GM11168 (cell line): ENCODE data around the gene HOGA1.
"Not testable (repeated sequence)": the region's sequence is repeated elsewhere in the genome, so short reads cannot be mapped to it uniquely, and the experiment has no call there.

Experiments
- in situ Hi-C: fragments of 300-500 bp; cut with MboI; formaldehyde crosslinking; loops from one replicate; pipeline ENCODE4 v1.12.0; 2022; ENCODE audit warnings: low sequenced_read_pairs; ENCODE audit not compliant: unreplicated experiment

The HOGA1 gene

DNA sequence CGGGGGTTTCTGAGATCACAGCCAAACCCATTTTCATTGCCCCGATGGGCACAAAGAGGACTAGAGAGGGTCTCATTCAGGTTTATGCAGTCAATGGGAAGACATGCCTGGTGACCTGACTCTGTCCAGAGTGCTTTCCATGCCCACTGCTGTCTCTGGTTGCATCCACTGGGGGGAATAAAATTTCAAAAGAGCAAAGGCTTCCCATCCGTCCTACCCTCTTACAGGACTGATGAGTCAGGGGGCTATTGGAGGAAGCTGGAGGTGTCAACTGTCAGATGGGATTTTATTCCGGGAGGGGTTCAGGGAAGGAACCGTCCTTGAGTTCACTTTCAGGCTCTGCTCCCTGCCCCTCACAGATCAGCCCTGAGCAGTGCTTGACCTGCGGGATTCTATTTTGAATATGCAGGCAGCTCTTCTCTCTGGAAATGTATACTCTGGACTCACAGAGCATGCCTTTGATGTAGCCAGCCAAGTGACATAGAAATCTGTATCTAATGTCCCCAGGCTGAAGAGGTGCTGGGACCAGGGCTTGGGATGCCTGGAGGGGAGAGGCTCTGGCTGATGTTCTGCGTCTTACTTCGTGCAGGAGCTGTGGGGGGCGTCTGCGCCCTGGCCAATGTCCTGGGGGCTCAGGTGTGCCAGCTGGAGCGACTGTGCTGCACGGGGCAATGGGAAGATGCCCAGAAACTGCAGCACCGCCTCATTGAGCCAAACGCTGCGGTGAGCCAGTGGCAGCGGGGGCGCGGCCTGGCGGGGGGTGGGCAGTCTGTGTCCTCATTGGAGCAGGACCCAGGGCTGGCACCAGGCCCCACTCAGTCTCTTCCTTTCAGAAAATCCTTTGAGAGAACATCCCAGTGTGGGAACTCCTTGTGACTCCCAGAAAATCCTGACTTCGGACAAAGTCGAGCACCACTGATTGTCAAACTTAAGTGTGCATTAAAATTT, 17.4 kb downstream of the HOGA1 start:
- in situ Hi-C loops = no loop called here

DNA sequence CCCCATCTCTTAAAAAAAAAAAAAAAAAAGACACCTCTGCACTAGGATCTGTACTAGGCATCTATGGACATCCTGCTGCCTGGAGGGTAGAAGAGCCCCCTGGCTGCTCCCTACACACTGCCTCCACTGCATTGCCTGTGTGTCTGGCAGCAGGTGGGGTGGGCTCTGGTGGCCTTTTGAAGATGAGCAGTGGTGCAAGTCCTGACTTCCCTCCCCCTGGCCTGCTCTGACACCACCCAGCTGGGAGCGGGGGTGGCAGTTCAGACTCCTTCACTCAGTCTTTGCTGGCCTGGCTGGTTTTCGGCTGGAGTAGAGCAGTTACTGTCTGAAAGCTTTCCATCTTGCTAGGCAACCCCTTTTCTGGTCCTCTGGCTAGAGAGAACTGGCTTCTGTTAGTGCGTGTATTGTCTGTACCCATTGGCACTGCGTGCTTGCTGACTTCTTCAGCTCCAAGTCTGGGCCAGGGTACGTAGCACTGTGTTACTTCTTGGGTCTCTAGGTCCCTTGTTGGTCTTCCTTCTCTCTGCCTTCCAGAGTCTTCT, 23.0 kb downstream of the HOGA1 start:
- in situ Hi-C loops = no loop called here

DNA sequence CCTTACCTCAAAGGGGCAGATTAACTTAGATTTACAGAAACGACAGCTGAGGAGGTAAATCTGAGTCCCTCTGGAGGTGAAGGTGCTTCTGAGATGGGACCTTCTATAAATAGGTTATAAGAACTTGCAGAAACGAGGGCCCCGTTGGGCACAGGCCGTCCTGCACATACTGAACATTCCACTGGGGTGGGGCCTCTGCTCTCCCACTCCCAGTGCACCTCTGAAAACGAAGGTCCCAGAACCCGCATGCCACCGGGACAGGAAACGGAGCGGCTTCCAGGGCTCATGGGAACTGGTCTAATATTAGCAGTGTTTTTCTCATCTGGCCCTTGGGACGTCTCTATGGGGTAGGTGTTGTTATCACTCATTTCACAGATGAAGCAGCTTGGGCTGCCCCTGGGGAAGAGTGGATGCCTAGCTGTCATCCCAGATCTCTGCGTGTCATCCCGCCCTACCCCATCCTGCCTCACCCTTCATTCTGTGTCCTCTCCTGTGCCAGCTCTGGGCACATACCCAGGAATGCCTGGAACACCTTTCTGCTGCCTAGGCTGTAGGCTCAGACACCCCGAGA, 24.9 kb downstream of the HOGA1 start:
- in situ Hi-C loops = no loop called here

DNA sequence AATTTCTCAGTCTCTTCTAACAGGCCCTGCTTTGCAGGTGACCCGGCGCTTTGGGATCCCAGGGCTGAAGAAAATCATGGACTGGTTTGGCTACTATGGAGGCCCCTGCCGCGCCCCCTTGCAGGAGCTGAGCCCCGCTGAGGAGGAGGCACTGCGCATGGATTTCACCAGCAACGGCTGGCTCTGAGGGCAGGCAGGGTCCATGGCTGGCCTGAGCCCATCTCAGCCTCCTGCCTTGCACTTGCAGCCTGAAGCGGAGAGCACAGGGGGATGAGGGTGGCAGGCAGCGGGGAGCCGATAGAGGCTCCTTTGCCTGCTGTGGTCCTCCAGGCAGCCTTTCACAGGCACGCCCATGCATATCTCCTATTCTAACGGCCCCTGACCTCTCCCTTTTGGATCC, 27.3 kb downstream of the HOGA1 start:
- in situ Hi-C loops = no loop called here

DNA sequence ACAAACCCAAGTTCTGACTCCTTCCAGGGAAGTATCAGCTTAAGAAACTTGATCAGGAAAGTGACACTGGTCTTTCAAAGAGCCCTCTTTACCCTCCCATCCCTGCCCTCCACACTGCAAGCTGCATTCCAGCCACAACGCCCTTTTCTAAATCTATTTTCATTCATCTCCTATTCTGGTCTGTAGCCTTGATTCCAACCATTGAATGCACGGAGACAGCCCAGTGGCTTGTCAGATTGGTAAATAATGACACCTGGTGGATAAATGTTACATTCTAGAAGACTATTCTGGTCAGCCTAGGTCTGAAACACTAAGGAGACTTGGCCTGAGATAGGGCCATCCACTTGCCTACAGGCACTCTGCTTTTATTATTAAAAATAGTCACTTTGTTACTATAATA, 28.2 kb downstream of the HOGA1 start:
- in situ Hi-C loops = no loop called here

DNA sequence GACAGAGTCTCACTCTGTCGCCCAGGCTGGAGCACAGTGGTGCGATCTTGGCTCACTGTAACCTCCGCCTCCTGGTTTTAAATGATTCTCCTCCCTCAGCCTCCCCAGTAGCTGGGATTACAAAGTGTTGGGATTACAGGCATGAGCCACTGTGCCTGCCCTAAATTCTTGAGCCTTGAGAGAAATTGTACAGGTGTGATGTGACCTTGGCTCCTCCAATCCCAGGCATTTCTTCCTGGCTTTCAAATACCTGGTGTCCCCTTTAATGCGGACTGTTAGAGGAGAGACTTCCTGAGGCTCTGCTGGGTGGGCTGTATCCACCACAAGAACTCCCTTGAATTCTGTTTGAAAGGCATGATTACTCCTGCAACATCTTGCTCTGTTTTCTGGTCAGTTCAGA, 34.1 kb downstream of the HOGA1 start:
- in situ Hi-C loops = no loop called here

DNA sequence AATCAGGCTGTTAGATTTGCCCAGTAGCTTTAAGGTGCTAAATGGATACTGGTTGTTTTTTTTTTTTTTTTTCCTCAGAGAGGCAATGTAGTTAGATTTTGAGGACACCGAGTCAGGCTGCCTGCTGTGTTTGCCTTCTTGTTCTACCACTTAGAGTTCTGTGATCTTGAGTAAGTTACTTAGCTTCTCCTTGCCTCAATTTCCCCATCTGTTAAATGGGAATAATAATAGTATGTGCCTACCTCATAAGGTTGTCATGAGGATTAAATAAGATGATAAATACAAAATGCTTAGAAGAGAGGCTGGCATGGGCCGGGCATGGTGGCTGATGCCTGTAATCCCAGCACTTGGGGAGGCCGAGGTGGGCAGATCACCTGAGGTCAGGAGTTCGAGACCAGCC, 34.5 kb downstream of the HOGA1 start:
- in situ Hi-C loops = no loop called here

DNA sequence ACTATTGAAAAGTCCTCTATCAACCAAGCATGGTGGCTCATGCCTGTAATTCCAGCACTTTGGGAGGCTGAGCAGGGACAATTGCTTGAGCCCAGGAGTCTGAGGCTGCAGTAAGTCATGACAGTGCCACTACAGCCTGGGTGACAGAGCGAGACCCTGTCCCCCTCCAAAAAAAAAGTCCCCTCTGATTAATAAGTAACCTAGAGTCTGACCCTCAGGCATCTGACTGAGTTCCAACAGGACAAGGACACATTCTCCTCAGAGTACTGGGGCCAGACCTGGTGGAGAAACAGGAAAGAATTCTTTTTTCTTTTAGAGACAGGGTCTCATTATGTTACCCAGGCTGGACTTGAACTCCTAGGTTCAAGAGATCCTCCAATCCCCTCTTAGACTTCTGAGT, 39.1 kb downstream of the HOGA1 start:
- in situ Hi-C loops = no loop called here

DNA sequence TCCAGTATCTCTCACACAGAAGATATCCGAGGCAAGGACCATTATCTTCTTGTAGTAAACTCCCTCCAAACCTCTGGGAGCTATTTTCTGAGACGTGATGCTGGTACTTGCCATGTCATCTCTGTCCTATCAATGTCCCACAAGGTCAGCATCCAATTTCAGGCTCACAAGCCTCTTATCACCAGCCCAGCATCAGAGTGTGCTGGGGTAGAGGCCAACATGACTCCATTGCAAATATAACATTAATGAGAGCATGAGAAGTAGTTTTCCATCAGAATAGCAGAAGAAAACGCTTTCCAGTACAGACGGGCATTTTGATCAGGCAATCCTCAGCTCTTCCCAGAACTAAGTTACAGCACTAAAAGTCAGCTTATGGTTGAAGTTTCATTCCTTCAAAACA, 43.5 kb downstream of the HOGA1 start:
- in situ Hi-C loops = no loop called here

DNA sequence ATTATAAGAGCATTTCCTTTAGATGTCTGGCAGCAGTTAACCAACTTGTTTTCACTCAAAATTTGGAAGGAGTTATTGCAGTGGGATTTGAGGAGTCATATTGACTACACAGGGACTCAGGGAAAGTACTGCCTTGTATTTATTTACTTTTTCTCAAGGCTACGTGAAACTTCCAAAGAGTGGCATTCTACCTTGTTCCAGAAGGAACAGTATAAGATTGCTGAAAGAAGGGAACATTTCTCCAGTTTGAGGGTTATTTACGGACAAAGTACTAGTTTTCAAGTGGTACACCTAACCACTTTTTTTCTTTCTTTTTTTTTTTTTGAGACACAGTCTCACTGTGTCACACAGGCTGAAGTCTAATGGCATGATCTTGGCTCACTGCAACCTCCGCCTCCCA, 44.0 kb downstream of the HOGA1 start:
- in situ Hi-C loops = no loop called here

DNA sequence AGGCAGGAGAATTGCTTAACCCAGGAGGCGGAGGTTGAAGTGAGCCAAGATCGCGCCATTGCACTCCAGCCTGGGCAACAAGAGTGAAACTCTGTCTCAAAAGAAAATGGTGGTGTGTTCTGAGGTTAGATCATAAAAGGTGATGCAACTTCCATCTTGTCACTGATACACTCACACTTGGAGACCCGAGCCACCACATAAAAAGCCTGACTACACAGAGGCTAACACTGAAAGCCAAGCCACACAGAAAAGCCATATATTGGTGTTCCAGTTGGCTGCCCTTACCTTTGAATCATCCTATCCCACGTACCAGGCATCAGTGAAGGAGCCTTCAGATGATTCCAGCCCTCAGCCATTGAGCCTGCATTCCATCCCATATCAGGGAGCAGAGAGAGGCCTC, 45.1 kb downstream of the HOGA1 start:
- in situ Hi-C loops = no loop called here

DNA sequence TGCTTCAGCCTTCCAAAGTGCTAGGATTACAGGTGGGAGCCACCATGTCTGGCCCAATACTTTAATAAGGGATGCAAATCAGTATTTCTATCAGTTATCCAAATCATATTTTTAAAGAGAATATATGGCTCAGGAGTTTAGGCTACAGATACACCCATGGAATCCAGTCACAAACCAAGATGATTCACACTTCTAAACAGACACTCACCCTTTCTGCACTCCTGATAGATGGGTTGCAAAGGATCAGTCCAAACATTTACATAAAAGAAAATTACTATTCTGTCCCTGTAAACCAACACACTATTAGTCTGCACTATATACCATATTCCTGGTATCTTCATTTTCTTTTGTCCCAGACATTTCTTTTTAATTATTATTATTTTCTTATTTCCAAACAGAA, 46.9 kb downstream of the HOGA1 start:
- in situ Hi-C loops = no loop called here

DNA sequence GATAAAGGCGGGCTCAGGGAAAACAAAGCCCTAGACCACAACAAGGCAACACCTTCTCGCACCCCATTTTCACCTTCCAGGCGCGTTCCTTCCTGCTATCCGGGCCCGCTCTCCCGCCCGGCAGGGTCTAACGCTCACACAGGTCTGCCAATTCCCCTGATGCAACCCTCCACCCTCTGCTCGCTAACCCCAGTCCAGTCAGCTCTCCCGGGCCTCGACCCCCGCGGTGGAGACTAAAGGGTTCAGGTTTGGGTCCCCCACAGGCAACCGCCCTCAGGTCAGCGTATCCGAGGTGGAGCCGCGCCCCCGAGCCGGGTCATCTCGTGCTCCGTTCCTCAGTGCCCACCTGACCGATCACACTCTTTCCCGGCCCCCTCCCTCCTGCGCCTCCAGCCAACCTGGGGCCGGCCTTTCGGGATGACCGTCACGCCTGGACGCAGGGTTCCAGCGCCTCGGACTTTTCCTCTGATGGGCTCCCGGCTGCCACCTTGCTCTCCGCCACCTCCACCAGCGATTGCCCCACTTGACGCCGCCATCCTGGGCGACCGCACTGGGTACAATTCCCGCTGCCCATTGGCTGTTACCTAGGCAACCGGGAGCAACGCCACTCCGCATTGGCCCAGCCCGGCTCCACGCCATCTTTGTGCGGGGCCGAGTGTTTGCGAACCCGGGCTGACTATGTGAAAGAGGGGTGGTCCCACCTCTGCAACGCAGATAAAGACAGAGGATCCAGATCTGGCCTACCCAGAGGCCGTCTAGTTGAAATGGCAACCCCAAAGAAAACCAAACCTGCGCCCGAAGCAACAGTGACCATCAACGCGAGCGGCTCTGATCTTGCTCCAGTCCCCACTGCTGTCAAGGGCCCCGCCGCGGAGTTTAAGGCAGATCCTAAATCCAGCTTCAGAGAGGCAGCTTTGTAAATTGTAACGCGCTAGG, 49.0 kb downstream of the HOGA1 start, which contains the start of gene MORN4:
MORN4 (minus strand) TSS at position 552 of the 936 bp plus-strand sequence. CDS start 13,847 bp downstream, outside the sequence.
- in situ Hi-C loops = no loop called here

DNA sequence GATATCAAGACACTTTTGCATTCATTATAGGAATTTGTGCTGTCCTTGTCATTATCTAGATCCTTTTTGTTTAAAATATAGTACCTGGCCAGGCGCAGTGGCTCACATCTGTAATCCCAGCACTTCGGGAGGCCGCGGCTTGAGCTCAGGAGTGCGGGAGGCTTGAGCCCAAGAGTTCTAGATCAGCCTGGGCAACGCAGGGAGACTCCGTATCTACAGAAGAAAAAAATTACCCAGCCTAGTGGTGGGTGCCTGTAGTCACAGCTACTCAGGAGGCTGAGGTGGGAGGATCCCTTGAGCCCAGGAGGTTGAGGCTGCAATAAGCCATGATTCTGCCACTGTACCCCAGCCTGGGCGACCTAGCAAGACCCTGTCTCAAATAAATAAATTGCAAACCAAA, 49.7 kb downstream of the HOGA1 start:
- in situ Hi-C loops = no loop called here

DNA sequence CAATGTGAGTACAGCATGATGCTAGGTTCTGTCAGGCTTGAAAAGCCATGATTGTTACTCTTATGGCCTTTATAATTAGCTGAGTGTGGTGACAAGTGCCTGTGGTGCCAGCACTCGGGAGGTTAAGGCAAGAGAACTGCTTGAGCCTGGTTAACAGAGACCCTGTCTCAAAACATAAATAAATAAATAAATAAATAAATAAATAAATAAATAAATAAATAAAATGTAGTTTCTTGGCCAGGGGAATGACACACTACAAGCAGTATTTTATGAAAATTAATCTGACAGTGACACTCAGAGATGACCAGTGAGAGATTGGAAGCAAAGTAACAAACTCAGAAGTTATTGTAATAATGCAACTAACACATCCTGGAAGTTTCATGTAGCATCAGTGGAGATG, 51.4 kb downstream of the HOGA1 start:
- in situ Hi-C loops = no loop called here

DNA sequence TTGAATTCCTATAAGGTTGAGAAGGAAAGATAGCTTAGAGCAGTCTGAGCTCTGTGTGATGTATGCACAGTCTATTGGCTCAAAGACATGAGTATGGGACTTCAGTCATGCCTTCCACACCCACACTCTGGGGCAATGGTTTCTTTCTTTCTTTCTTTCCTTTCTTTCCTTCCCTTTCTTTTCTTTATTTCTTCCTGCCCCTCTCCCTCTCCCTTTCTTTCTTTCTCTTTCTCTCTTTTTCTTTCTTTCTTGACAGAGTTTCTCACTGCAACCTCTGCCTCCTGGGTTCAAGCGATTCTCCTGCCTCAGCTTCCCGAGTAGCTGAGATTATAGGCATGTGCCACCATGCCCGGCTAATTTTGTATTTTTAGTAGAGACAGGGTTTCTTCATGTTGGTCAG, 54.9 kb downstream of the HOGA1 start:
- in situ Hi-C loops = not testable (repeated sequence)

DNA sequence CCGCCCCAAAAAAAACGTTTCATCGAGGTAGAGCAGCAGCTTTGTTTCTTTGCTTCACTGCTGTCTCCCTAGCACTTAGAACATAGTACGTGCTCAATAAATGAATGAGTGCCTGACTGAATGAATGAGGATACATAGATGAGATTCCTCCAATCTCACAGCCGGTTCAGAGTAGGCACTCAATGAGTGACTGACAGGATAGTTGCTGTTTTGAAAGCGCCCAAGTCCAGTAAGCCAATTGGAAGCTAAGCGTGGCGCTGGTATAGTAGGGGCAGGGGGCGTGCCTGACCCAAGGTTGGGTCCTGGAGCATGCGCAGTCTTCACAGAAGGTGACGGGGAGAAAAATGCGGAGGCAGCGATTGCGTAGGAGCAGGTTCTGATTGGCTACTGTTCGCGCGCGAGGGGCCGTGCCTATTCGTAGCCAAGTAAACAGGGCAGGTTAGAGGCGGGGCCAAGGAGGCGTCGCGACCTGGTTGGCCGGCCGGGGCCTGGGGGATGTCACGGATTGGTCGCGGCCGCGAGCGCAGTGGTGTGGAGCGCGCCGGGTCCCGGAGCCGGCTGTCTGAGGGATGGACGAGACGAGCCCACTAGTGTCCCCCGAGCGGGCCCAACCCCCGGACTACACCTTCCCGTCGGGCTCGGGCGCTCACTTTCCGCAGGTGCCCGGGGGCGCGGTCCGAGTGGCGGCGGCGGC, 56.1 kb downstream of the HOGA1 start, which contains the start of gene PI4K2A:
PI4K2A (plus strand) TSS at position 498 of the 694 bp plus-strand sequence; CDS start at position 570, 72 bp downstream.
- in situ Hi-C loops = no loop called here

DNA sequence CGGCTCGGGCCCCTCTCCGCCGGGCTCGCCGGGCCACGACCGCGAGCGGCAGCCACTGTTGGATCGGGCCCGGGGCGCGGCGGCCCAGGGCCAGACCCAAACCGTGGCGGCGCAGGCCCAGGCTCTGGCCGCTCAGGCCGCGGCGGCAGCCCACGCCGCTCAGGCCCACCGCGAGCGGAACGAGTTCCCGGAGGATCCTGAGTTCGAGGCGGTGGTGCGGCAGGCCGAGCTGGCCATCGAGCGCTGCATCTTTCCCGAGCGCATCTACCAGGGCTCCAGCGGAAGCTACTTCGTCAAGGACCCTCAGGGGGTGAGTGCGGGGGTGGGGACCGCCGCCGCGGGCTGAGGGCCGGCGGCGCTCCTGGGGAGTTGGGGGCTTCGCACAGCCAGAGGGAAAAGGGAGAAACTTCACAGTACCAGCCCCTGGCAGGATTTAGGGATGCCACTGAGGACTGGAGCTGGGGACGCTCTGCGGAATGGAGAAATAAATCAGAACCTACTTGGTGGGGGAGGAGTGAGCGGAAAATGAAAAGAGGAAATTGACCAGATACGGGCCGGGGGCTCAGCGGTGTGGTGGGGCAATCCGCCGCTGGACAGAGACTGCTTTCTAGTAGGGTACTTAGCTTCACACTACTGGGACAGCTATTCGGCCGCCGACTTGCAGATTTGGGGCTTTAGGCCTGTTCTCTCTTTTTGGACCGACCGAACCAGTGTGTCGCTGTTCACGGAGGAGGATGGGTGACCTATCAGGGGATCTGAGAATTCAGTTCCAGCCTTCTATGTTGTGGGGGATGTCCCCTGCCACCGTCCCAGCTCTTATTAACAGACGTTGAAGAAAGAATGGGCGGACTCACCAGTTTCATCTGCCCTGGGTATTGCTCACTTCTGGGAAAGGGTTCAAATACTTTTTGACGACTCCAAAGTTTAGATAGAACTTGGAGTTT, 57.0 kb downstream of the HOGA1 start:
- in situ Hi-C loops = no loop called here
